Neural progenitor cell (in vitro differentiated cells): ENCODE data around the gene KRTAP12-4.

Experiments
- EZH2 ChIP-seq: fragments of 200-600 bp; sonication (generic); IDR thresholded peaks from 2 replicates; pipeline ENCODE4 v1.6.1; 2017; ENCODE audit warnings: antibody characterized with exemption, mild to moderate bottlenecking, moderate library complexity
- TF ChIP-seq, protein P1 (sequence below): fragments of 200-600 bp; sonication (generic); IDR thresholded peaks from 2 replicates; pipeline ENCODE4 v1.5.1; 2017; ENCODE audit warnings: antibody characterized with exemption, mild to moderate bottlenecking

DNA sequence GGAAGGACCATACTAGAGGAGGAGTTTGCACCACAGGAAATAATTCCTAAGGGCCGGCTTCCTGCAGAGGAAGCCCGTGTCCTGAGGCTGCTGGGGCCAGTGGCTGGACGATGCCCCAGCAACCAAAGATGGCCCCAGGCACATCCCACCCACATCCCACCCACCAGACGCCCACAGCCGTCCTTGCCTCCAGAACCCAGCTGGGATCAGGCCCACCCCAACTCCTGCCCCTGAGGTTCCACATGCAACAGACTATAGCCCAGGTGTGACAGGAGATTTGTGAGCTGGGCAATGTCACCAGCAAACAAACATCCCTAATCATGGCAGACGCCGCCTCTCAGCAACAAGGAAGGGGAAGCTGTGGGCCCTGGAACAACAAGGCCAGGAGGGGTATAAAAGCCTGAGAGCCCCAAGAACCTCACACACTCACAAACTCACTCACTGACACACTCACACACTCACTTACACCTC, 27.8 kb downstream of the KRTAP12-4 start, which contains the start of gene KRTAP10-9:
- TF ChIP-seq, protein P1, sequence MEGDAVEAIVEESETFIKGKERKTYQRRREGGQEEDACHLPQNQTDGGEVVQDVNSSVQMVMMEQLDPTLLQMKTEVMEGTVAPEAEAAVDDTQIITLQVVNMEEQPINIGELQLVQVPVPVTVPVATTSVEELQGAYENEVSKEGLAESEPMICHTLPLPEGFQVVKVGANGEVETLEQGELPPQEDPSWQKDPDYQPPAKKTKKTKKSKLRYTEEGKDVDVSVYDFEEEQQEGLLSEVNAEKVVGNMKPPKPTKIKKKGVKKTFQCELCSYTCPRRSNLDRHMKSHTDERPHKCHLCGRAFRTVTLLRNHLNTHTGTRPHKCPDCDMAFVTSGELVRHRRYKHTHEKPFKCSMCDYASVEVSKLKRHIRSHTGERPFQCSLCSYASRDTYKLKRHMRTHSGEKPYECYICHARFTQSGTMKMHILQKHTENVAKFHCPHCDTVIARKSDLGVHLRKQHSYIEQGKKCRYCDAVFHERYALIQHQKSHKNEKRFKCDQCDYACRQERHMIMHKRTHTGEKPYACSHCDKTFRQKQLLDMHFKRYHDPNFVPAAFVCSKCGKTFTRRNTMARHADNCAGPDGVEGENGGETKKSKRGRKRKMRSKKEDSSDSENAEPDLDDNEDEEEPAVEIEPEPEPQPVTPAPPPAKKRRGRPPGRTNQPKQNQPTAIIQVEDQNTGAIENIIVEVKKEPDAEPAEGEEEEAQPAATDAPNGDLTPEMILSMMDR = no peak
- TF ChIP-seq EZH2 = no peak
